WTC11 (cell line): ENCODE results near the gene CRADD.

Source experiments
- ATF3 ChIP-seq: sonication (generic); formaldehyde crosslinking; conservative IDR thresholded peaks from 2 replicates; pipeline ENCODE4 v1.8.1; 2022; ENCODE audit warnings: mild to moderate bottlenecking, missing genetic modification reagents
- CBFB ChIP-seq: sonication (generic); formaldehyde crosslinking; IDR thresholded peaks from 2 replicates; pipeline ENCODE4 v1.8.1; 2022; ENCODE audit warnings: mild to moderate bottlenecking, low read depth, missing genetic modification reagents
- CTCF ChIP-seq: fragments of 200-600 bp; IDR thresholded peaks from 2 replicates; pipeline ENCODE4 v1.8.0; 2022; ENCODE audit warnings: antibody characterized with exemption
- MAX ChIP-seq: sonication (generic); formaldehyde crosslinking; IDR thresholded peaks from 2 replicates; pipeline ENCODE4 v1.8.0; 2022; ENCODE audit warnings: mild to moderate bottlenecking, missing genetic modification reagents
- NR2C2 ChIP-seq: sonication (generic); formaldehyde crosslinking; IDR thresholded peaks from 2 replicates; pipeline ENCODE4 v1.8.0; 2022; ENCODE audit warnings: mild to moderate bottlenecking, missing genetic modification reagents
- TEAD4 ChIP-seq: sonication (generic); formaldehyde crosslinking; IDR thresholded peaks from 2 replicates; pipeline ENCODE4 v1.8.0; 2022; ENCODE audit warnings: mild to moderate bottlenecking, missing genetic modification reagents
- ZNF232 ChIP-seq: sonication (generic); formaldehyde crosslinking; IDR thresholded peaks from 2 replicates; pipeline ENCODE4 v1.8.0; 2022; ENCODE audit warnings: mild to moderate bottlenecking, missing genetic modification reagents
- ZNF317 ChIP-seq: sonication (generic); formaldehyde crosslinking; IDR thresholded peaks from 2 replicates; pipeline ENCODE4 v1.8.1; 2023; ENCODE audit warnings: low read depth, mild to moderate bottlenecking, moderate library complexity, missing genetic modification reagents, borderline replicate concordance
- ZSCAN18 ChIP-seq: fragments of 250-450 bp; sonication (Bioruptor Pico); IDR thresholded peaks from 2 replicates; pipeline ENCODE4 v2.1.2; 2022; ENCODE audit warnings: mild to moderate bottlenecking, moderate library complexity

GRCh38 chr12:93708952-93709351 is 31.8 kb downstream of the CRADD start:
- TF ChIP-seq NR2C2 (CRISPR knock-in tag): no peak
- TF ChIP-seq CTCF: no peak
- no peak for TF ChIP-seq ATF3
- no peak for TF ChIP-seq TEAD4 (CRISPR knock-in tag)
- no peak for TF ChIP-seq ZSCAN18 (CRISPR knock-in tag)
- no peak for TF ChIP-seq ZNF232 (CRISPR knock-in tag)
- no peak for TF ChIP-seq MAX (CRISPR knock-in tag)
- TF ChIP-seq ZNF317 (CRISPR knock-in tag): no peak
- TF ChIP-seq CBFB (CRISPR knock-in tag): no peak
